Measurements from ENCODE around the gene WDR70. TPM values are rescaled to one million over a fixed set of nuclear protein-coding genes. Genes with fewer than 3 reads are reported as not detected.
A peak's percentile ranks its signal among the peaks of the same experiment; 100 is the strongest.

WDR70 gene
- total RNA-seq, 2 donors from 2014 or later, result 22.7 to 35.8 TPM

- Mint-ChIP-seq H3K9me3 (peaks cover 8 to 11% of the 10 kb centered on the region in 2 donors), H3K36me3 (peaks cover 10 to 23% of the 10 kb centered on the region in 2 donors), H3K27ac (no peak overlapping the region)
- DNase-seq (ENCODE audit: low spot score in 2 of 2) (no peak), ATAC-seq (no peak)
Measured at GRCh38 chr5:37694867-37695266, 315.7 kb downstream of the WDR70 start.

GRCh38 chr5:37695647-37696046 is 316.5 kb downstream of the WDR70 start:
- Mint-ChIP-seq H3K9me3 (peaks cover 7 to 8% of the 10 kb centered on the region in 2 donors), H3K36me3 (peaks cover 6 to 17% of the 10 kb centered on the region in 2 donors), H3K27ac (no peak overlapping the region)
- DNase-seq (ENCODE audit: low spot score in 2 of 2), result no peak
- ATAC-seq, result no peak

- Mint-ChIP-seq H3K27ac (no peak overlapping the region), H3K9me3 (peaks cover 7 to 8% of the 10 kb centered on the region in 2 donors), H3K36me3 (peaks cover 6 to 10% of the 10 kb centered on the region in 2 donors)
- DNase-seq (ENCODE audit: low spot score in 2 of 2), result no peak
- ATAC-seq, result no peak
Measured at GRCh38 chr5:37696190-37697021, 317.3 kb downstream of the WDR70 start.

- Mint-ChIP-seq H3K27ac (no peak overlapping the region), H3K9me3 (peaks cover 0 to 5% of the 10 kb centered on the region in 2 donors), H3K36me3 (peaks cover 11 to 15% of the 10 kb centered on the region in 2 donors)
- ATAC-seq (no peak), DNase-seq (ENCODE audit: low spot score in 2 of 2) (no peak)
Measured at GRCh38 chr5:37701868-37702267, 322.8 kb downstream of the WDR70 start.

GRCh38 chr5:37703841-37704241 is 324.7 kb downstream of the WDR70 start:
- DNase-seq (ENCODE audit: low spot score in 2 of 2) (no peak), ATAC-seq (no peak)
- H3K36me3 Mint-ChIP-seq, result peaks cover 11 to 15% of the 10 kb centered on the region in 2 donors
- peaks cover 0 to 5% of the 10 kb centered on the region in 2 donors for H3K9me3 Mint-ChIP-seq
- H3K27ac Mint-ChIP-seq, result no peak overlapping the region

GRCh38 chr5:37704406-37704805 is 325.3 kb downstream of the WDR70 start:
- Mint-ChIP-seq H3K27ac (no peak overlapping the region), H3K9me3 (peaks cover 0 to 5% of the 10 kb centered on the region in 2 donors), H3K36me3 (peaks cover 11 to 15% of the 10 kb centered on the region in 2 donors)
- ATAC-seq (no peak), DNase-seq (ENCODE audit: low spot score in 2 of 2) (no peak)

GRCh38 chr5:37709020-37709419 is 329.9 kb downstream of the WDR70 start:
- ATAC-seq (no peak), DNase-seq (ENCODE audit: low spot score in 2 of 2) (no peak)
- Mint-ChIP-seq H3K9me3 (peaks cover 0 to 5% of the 10 kb centered on the region in 2 donors), H3K36me3 (peaks cover 11 to 15% of the 10 kb centered on the region in 2 donors), H3K27ac (no peak overlapping the region)

- Mint-ChIP-seq H3K36me3 (peaks cover 6 to 9% of the 10 kb centered on the region in 2 donors), H3K27ac (no peak overlapping the region), H3K9me3 (peaks cover 0 to 5% of the 10 kb centered on the region in 2 donors)
- no peak for DNase-seq (ENCODE audit: low spot score in 2 of 2)
- ATAC-seq, result peak; percentile 22 to 64
Measured at GRCh38 chr5:37710965-37711364, 331.8 kb downstream of the WDR70 start.

- no peaks in the 10 kb centered on the region for H3K9me3 Mint-ChIP-seq
Measured at GRCh38 chr5:37712750-37713149, 333.6 kb downstream of the WDR70 start.

GRCh38 chr5:37714756-37715155 is 335.6 kb downstream of the WDR70 start:
- no peaks in the 10 kb centered on the region for H3K9me3 Mint-ChIP-seq
- no peaks in the 10 kb centered on the region for H3K36me3 Mint-ChIP-seq
- no peak overlapping the region for H3K27ac Mint-ChIP-seq
- ATAC-seq, result no peak
- no peak for DNase-seq (ENCODE audit: low spot score in 2 of 2)

More at GRCh38 chr5:37712750-37713149, 333.6 kb downstream of the WDR70 start:
- no peaks in the 10 kb centered on the region for H3K36me3 Mint-ChIP-seq
- no peak overlapping the region for H3K27ac Mint-ChIP-seq
- no peak for DNase-seq (ENCODE audit: low spot score in 2 of 2)
- no peak for ATAC-seq

- DNase-seq (ENCODE audit: low spot score in 2 of 2), result no peak
- peaks cover under 1 to 2% of the 10 kb centered on the region in 2 donors for H3K36me3 Mint-ChIP-seq
- no peak overlapping the region for H3K27ac Mint-ChIP-seq
- no peak for ATAC-seq
- no peaks in the 10 kb centered on the region for H3K9me3 Mint-ChIP-seq
Measured at GRCh38 chr5:37715361-37715760, 336.2 kb downstream of the WDR70 start.

- Mint-ChIP-seq H3K27ac (no peak overlapping the region), H3K9me3 (no peaks in the 10 kb centered on the region), H3K36me3 (peaks cover 5 to 8% of the 10 kb centered on the region in 2 donors)
- ATAC-seq, result no peak
- no peak for DNase-seq (ENCODE audit: low spot score in 2 of 2)
Measured at GRCh38 chr5:37715992-37716391, 336.9 kb downstream of the WDR70 start.

GRCh38 chr5:37716405-37716804 is 337.3 kb downstream of the WDR70 start:
- Mint-ChIP-seq H3K27ac (no peak overlapping the region), H3K36me3 (peaks cover 5 to 8% of the 10 kb centered on the region in 2 donors), H3K9me3 (no peaks in the 10 kb centered on the region)
- DNase-seq (ENCODE audit: low spot score in 2 of 2), result no peak
- no peak for ATAC-seq

- Mint-ChIP-seq H3K27ac (no peak overlapping the region), H3K36me3 (peaks cover 5 to 8% of the 10 kb centered on the region in 2 donors), H3K9me3 (no peaks in the 10 kb centered on the region)
- ATAC-seq (no peak), DNase-seq (ENCODE audit: low spot score in 2 of 2) (no peak)
Measured at GRCh38 chr5:37717276-37717612, 338.1 kb downstream of the WDR70 start.

GRCh38 chr5:37717613-37718431 is 338.7 kb downstream of the WDR70 start:
- no peaks in the 10 kb centered on the region for H3K9me3 Mint-ChIP-seq
- DNase-seq (ENCODE audit: low spot score in 2 of 2) (no peak), ATAC-seq (no peak)
- no peak overlapping the region for H3K27ac Mint-ChIP-seq
- peaks cover 5 to 14% of the 10 kb centered on the region in 2 donors for H3K36me3 Mint-ChIP-seq

- no peak for DNase-seq (ENCODE audit: low spot score in 2 of 2)
- ATAC-seq, result no peak
- H3K27ac Mint-ChIP-seq, result peak overlapping the region; percentile 67 to 70
- H3K9me3 Mint-ChIP-seq, result no peaks in the 10 kb centered on the region
- H3K36me3 Mint-ChIP-seq, result peaks cover 5 to 14% of the 10 kb centered on the region in 2 donors
Measured at GRCh38 chr5:37720550-37720952, 341.4 kb downstream of the WDR70 start.

- ATAC-seq, result peak; percentile 64 to 68
- Mint-ChIP-seq H3K36me3 (peaks cover 5 to 14% of the 10 kb centered on the region in 2 donors), H3K9me3 (no peaks in the 10 kb centered on the region), H3K27ac (peak overlapping the region in 1 of 2 donors; percentile 67)
- DNase-seq (ENCODE audit: low spot score in 2 of 2), result no peak
Measured at GRCh38 chr5:37721447-37721871, 342.3 kb downstream of the WDR70 start.
